Stimulated activated naive B cell treated with anti-CD40 and anti-IgM and Interleukin-4, amounts not matched to agents 10 μg/mL and 1 μg/mL and 100 μg/mL, for 72 hours (primary cell): ENCODE data around the gene PLEKHA7.

Source experiments
- ATAC-seq, 2 donors: fragments of 150-1000 bp; cut with Tn5 transposase; replicated peaks; 2 replicates each; pipeline ENCODE4 v1.10.0; 2021; ENCODE audit warnings: moderate library complexity in 1 of 2
- DNase-seq: peaks from one replicate; pipeline ENCODE4 v3.0.0; 2021
- H3K27ac Mint-ChIP-seq: one replicate; pipeline ENCODE4 v1.8.0; 2022; ENCODE audit warnings: mild to moderate bottlenecking, mixed read lengths
- H3K27me3 Mint-ChIP-seq, 2 donors: one replicate each; pipeline ENCODE4 v1.8.0; 2022; ENCODE audit warnings: mixed read lengths in 2 of 2
- H3K36me3 Mint-ChIP-seq, 2 donors: one replicate each; pipeline ENCODE4 v1.8.0; 2022; ENCODE audit warnings: mixed read lengths in 2 of 2, mild to moderate bottlenecking in 1 of 2
- H3K4me1 Mint-ChIP-seq, 2 donors: one replicate each; pipeline ENCODE4 v1.8.0; 2022; ENCODE audit warnings: mixed read lengths in 2 of 2, mild to moderate bottlenecking in 1 of 2
- H3K4me3 Mint-ChIP-seq, 2 donors: one replicate each; pipeline ENCODE4 v1.8.0; 2022; ENCODE audit warnings: mild to moderate bottlenecking in 2 of 2, mixed read lengths in 2 of 2, moderate library complexity in 1 of 2
- H3K9me3 Mint-ChIP-seq, 2 donors: one replicate each; pipeline ENCODE4 v1.8.0; 2022; ENCODE audit warnings: mixed read lengths in 2 of 2, mild to moderate bottlenecking in 1 of 2

The PLEKHA7 gene

DNA sequence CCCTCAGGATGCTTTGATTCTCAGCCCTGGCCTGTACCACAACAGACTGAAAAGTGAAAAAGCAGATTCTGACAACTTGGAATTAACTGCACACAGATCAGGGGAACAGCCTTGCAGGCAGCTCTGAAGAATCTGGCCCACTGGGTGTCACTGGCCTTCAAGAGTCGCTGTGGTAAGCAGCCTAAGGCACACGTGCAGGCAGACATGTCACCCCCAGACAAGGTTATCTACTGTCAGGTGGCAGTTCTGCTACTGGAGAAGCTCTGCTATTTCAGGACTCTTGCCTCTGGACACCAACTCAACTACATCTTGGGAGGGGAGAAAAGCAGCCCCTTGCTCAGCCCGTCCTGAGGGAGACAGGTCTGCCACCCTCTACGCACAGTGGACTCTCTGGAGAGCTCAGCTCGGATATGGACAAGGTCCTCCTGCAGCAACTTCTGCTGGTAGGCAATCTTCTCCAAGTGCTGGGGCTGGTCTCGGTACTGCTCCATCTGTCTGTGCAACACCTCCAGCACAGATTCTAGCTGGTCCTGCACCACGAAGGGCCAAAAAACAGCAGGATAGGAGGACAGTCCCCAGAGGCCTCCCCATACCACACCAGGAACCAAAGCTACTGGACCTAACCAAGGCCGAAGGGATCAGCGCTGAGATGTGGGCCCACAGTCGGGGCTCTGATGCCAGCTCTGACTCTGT, 212.8 kb downstream of the PLEKHA7 start:
- Mint-ChIP-seq H3K9me3 (no peaks in the 10 kb centered on the region), H3K27ac (no peak overlapping the region), H3K4me1 (peaks cover 2 to 11% of the 10 kb centered on the region in 2 donors), H3K36me3 (peaks cover 54 to 69% of the 10 kb centered on the region in 2 donors), H3K4me3 (no peak overlapping the region), H3K27me3 (no peaks in the 10 kb centered on the region)
- ATAC-seq: no peak
- no peak for DNase-seq

DNA sequence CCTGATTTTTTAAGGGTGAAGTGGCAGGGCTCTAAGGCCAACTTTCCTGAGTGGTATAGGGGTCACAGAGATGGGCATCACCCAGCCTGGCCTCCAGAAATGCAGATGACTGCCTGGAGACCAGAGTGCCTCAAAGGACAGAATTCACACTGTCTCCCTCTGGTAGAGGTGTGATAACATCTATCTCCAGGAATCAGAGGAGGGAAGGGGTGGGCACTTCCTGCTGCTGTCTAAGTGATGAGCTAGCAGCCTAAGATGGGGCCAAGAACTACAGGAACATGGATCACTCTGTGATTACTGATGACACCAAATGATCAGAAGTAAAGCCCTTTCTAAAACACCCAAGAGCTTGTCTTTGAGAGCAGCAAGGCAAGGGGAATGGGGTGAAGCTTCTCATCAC, 213.8 kb downstream of the PLEKHA7 start:
- peaks cover 2 to 11% of the 10 kb centered on the region in 2 donors for H3K4me1 Mint-ChIP-seq
- H3K36me3 Mint-ChIP-seq: peaks cover 56 to 68% of the 10 kb centered on the region in 2 donors
- ATAC-seq (no peak), DNase-seq (no peak)
- no peaks in the 10 kb centered on the region for H3K27me3 Mint-ChIP-seq
- no peak overlapping the region for H3K27ac Mint-ChIP-seq
- H3K9me3 Mint-ChIP-seq: no peaks in the 10 kb centered on the region
- H3K4me3 Mint-ChIP-seq: no peak overlapping the region

- peaks cover 59 to 70% of the 10 kb centered on the region in 2 donors for H3K36me3 Mint-ChIP-seq
- H3K4me1 Mint-ChIP-seq: peaks cover 2 to 11% of the 10 kb centered on the region in 2 donors
- ATAC-seq: no peak
- H3K4me3 Mint-ChIP-seq: no peak overlapping the region
- H3K27me3 Mint-ChIP-seq: no peaks in the 10 kb centered on the region
- H3K9me3 Mint-ChIP-seq: no peaks in the 10 kb centered on the region
- DNase-seq: no peak
- H3K27ac Mint-ChIP-seq: peak overlapping the region; percentile 74
These were observed 214.3 kb downstream of the PLEKHA7 start for GRCh38 chr11:16799890-16800289.

DNA sequence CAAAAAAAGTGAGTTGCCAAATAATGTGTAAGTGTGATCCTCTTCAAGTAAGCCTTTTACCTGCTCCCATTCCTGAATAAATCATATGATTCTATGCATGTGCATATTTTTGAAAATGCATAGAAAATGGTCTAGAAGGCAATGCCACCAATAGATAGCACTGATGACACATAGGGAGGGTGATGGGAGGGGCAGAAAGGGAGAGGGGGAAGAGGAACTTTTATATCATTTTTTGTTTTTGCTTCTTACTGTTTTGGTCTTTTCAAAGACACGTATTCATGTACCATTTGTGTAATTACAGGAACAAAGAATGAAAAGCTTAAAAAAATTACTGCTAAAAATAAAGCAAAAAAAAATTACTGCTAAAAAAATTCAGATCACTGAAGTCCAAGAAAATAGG, 215.0 kb downstream of the PLEKHA7 start:
- no peak overlapping the region for H3K27ac Mint-ChIP-seq

GRCh38 chr11:16797776-16798175, 216.4 kb downstream of the PLEKHA7 start:
- Mint-ChIP-seq H3K36me3 (peaks cover 62 to 75% of the 10 kb centered on the region in 2 donors), H3K27ac (no peak overlapping the region), H3K4me1 (peaks cover 2 to 11% of the 10 kb centered on the region in 2 donors), H3K4me3 (no peak overlapping the region), H3K9me3 (no peaks in the 10 kb centered on the region), H3K27me3 (no peaks in the 10 kb centered on the region)
- DNase-seq (no peak), ATAC-seq (no peak)

More for the DNA sequence above, 215.0 kb downstream of the PLEKHA7 start:
- H3K4me1 Mint-ChIP-seq: peaks cover 2 to 11% of the 10 kb centered on the region in 2 donors
- H3K4me3 Mint-ChIP-seq: no peak overlapping the region
- DNase-seq: no peak
- H3K36me3 Mint-ChIP-seq: peaks cover 60 to 70% of the 10 kb centered on the region in 2 donors
- ATAC-seq: no peak
- no peaks in the 10 kb centered on the region for H3K27me3 Mint-ChIP-seq
- H3K9me3 Mint-ChIP-seq: no peaks in the 10 kb centered on the region

DNA sequence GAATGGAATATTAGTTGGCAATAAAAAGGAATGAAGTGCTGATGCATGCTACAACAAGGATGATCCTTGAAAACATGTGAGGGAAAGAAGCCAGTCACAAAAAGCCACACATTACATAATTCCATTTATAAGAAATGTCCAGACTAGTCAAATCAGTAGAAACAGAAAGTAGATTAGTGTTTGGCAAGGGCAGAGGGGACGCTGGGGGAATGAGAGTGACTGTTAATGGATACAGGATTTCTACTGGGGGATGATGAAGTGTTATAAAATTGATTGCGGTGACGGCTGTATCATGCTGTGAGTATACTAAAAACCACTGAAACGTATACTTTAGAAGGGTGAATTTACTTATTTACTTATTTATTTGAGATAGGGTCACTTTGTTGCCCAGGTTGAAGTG, 217.9 kb downstream of the PLEKHA7 start:
- H3K27me3 Mint-ChIP-seq: no peaks in the 10 kb centered on the region
- H3K9me3 Mint-ChIP-seq: no peaks in the 10 kb centered on the region
- ATAC-seq (no peak), DNase-seq (no peak)
- H3K36me3 Mint-ChIP-seq: peaks cover 56 to 75% of the 10 kb centered on the region in 2 donors
- H3K4me3 Mint-ChIP-seq: no peak overlapping the region
- peaks cover 2 to 11% of the 10 kb centered on the region in 2 donors for H3K4me1 Mint-ChIP-seq
- H3K27ac Mint-ChIP-seq: no peak overlapping the region

DNA sequence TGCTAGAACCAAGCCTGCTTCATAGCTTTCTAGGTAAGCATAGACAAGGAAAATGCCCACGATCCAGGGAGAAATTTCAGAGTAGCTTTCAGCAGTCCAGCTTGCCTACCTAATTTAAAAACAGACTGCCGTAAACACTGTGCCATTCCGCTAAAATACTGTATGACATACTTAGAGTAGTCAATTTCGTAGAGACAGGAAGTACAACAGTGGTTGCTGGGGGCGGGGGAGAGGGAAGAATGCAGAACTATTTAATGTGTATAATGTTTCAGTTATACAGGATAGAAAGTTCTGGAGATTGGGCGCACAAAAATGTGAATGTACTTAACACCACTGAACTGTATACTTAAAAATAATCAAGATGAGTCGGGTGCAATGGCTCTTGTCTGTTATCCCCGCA, 219.1 kb downstream of the PLEKHA7 start:
- DNase-seq (no peak), ATAC-seq (no peak)
- Mint-ChIP-seq H3K9me3 (no peaks in the 10 kb centered on the region), H3K27ac (peak overlapping the region; percentile 42), H3K4me1 (peaks cover 2 to 11% of the 10 kb centered on the region in 2 donors), H3K4me3 (no peak overlapping the region), H3K27me3 (no peaks in the 10 kb centered on the region), H3K36me3 (peaks cover 49 to 74% of the 10 kb centered on the region in 2 donors)

DNA sequence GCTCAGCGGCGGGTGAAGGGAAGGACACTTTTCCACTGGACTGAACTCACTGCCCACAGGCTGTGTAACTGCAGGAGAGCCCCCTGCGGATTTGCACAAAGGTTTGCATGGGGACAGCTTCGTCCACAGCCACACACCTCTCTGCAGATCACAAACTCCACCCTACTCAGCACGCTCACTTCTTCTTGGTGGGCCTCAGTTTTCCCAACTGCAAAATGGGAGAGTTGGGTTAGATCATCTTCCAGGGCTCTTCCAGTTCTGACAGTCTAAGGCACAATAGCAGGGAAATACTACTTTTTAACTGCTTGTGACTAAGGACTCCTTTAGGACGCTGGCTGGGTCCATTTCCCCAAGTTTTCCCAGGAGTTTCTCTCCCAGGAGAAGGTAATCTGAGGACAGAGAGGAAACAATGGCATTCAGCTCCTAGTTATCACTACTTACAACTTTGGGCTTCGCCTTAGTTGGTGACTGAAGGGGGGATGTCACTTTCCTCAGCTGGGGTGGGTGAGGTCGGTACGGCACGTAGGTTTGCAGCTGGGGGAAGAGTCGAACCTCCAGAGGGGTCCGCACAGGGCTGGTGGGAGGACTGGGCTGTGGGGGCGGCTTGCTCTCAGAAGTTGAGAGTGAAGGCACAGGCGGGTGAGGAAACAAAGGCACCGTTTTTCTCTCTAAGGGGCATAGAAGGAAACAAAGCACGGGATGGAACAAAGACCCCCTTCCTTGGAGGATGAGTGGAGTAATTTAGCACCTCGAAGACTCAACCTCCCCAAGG, 220.0 kb downstream of the PLEKHA7 start:
- Mint-ChIP-seq H3K27ac (no peak overlapping the region), H3K4me1 (peaks cover 2 to 11% of the 10 kb centered on the region in 2 donors), H3K36me3 (peaks cover 58 to 75% of the 10 kb centered on the region in 2 donors), H3K4me3 (no peak overlapping the region), H3K9me3 (no peaks in the 10 kb centered on the region), H3K27me3 (no peaks in the 10 kb centered on the region)
- ATAC-seq (no peak), DNase-seq (no peak)

GRCh38 chr11:16793511-16793910, 220.7 kb downstream of the PLEKHA7 start:
- Mint-ChIP-seq H3K9me3 (no peaks in the 10 kb centered on the region), H3K4me1 (peaks cover 2 to 11% of the 10 kb centered on the region in 2 donors), H3K36me3 (peaks cover 64 to 82% of the 10 kb centered on the region in 2 donors), H3K27me3 (no peaks in the 10 kb centered on the region), H3K27ac (no peak overlapping the region), H3K4me3 (no peak overlapping the region)
- no peak for ATAC-seq
- no peak for DNase-seq

- no peak overlapping the region for H3K4me3 Mint-ChIP-seq
- H3K27me3 Mint-ChIP-seq: no peaks in the 10 kb centered on the region
- H3K36me3 Mint-ChIP-seq: peaks cover 63 to 79% of the 10 kb centered on the region in 2 donors
- DNase-seq: no peak
- no peak overlapping the region for H3K27ac Mint-ChIP-seq
- no peak for ATAC-seq
- no peaks in the 10 kb centered on the region for H3K9me3 Mint-ChIP-seq
- H3K4me1 Mint-ChIP-seq: peaks cover 0 to 6% of the 10 kb centered on the region in 2 donors
These were observed 221.2 kb downstream of the PLEKHA7 start for GRCh38 chr11:16793009-16793408.

DNA sequence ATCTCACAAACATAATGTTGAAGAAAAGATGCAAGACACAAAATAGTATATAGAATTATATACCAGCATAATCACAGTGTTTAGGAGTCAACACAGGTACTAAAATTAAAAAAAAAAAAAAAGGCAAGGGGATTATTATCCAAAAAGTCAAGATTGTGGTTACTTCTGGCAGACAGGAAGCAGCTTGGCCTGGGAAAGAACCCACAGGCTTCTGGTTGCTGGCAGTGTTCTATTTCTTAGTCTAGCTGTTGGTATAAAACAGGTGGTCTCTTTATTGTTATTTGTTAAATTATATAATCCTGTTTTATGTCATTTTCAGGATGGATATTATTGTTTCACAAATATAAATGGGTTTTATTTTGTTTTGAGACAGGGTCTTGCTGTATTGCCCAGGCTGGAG, 221.8 kb downstream of the PLEKHA7 start:
- H3K9me3 Mint-ChIP-seq: no peaks in the 10 kb centered on the region
- H3K4me3 Mint-ChIP-seq: no peak overlapping the region
- peaks cover 59 to 76% of the 10 kb centered on the region in 2 donors for H3K36me3 Mint-ChIP-seq
- H3K4me1 Mint-ChIP-seq: peaks cover 0 to under 1% of the 10 kb centered on the region in 2 donors
- ATAC-seq (no peak), DNase-seq (no peak)
- H3K27ac Mint-ChIP-seq: no peak overlapping the region
- no peaks in the 10 kb centered on the region for H3K27me3 Mint-ChIP-seq

- no peak overlapping the region for H3K27ac Mint-ChIP-seq
- DNase-seq (no peak), ATAC-seq (no peak)
- H3K9me3 Mint-ChIP-seq: no peaks in the 10 kb centered on the region
- H3K36me3 Mint-ChIP-seq: peaks cover 53 to 74% of the 10 kb centered on the region in 2 donors
- H3K4me1 Mint-ChIP-seq: no peaks in the 10 kb centered on the region
- H3K4me3 Mint-ChIP-seq: no peak overlapping the region
- no peaks in the 10 kb centered on the region for H3K27me3 Mint-ChIP-seq
These were observed 222.8 kb downstream of the PLEKHA7 start for GRCh38 chr11:16791191-16791961.

- no peak for DNase-seq
- no peaks in the 10 kb centered on the region for H3K4me1 Mint-ChIP-seq
- H3K4me3 Mint-ChIP-seq: no peak overlapping the region
- no peaks in the 10 kb centered on the region for H3K9me3 Mint-ChIP-seq
- H3K36me3 Mint-ChIP-seq: peaks cover 53 to 72% of the 10 kb centered on the region in 2 donors
- no peaks in the 10 kb centered on the region for H3K27me3 Mint-ChIP-seq
- no peak for ATAC-seq
- H3K27ac Mint-ChIP-seq: no peak overlapping the region
These were observed 223.6 kb downstream of the PLEKHA7 start for GRCh38 chr11:16790486-16791190.
